HL-60 (cell line): ENCODE measurements around the gene SLC20A1.

ENCODE experiments used
- CTCF ChIP-seq: IDR thresholded peaks from one replicate; pipeline ENCODE4 v1.5.1; 2011; ENCODE audit warnings: low read length, control low read depth, inconsistent platforms; ENCODE audit not compliant: insufficient read depth
- GABPA ChIP-seq: IDR thresholded peaks from 2 replicates; pipeline ENCODE4 v1.6.1; 2012; ENCODE audit warnings: low read depth
- POLR2AphosphoS5 ChIP-seq: IDR thresholded peaks from 2 replicates; pipeline ENCODE4 v1.6.1; 2012; ENCODE audit warnings: low read depth

- TF ChIP-seq CTCF (no peak), POLR2AphosphoS5 (no peak), GABPA (no peak)
These were observed 21.0 kb downstream of the SLC20A1 start for GRCh38 chr2:112666761-112667122.
